PC-3 (cell line): Measurements from ENCODE around the gene BLTP3A. TPM values are rescaled to one million over a fixed set of nuclear protein-coding genes. Genes with fewer than 3 reads are reported as not detected.

Source experiments
- ATAC-seq: fragments of 200-7000 bp; cut with Tn5 transposase; 2 replicates; pipeline ENCODE4 v1.9.1; 2020; ENCODE audit warnings: mild to moderate bottlenecking, moderate library complexity
- BruUV-seq: library from RNA; stranded (reverse); fragments of 400-500 nt; replicated peaks from 2 replicates; lab custom pipeline; 2021; lab: Mats Ljungman, UMichigan
- CTCF ChIA-PET: fragments of 300-600 bp; sonication (Branson Sonifier 250); formaldehyde crosslinking; loops from one replicate; lab custom pipeline; 2022; ENCODE audit warnings: antibody characterized with exemption; lab: Charles Lee
- POLR2A ChIA-PET: fragments of 300-600 bp; sonication (Branson Sonifier 250); formaldehyde crosslinking; loops from one replicate; lab custom pipeline; 2022; ENCODE audit warnings: antibody characterized with exemption; ENCODE audit not compliant: unreplicated experiment; lab: Charles Lee
- DNase-seq: peaks from one replicate; pipeline ENCODE4 v3.0.0-alpha.2; 2015
- H2AFZ ChIP-seq: fragments of 300-600 bp; sonication (generic); 2 replicates; pipeline ENCODE4 v1.6.0; 2016; ENCODE audit warnings: antibody characterized with exemption, low read length
- H3F3A ChIP-seq: fragments of 300-600 bp; sonication (generic); one replicate; pipeline ENCODE4 v1.6.0; 2017; ENCODE audit warnings: antibody characterized with exemption, low read length, control low read depth, mild to moderate bottlenecking; ENCODE audit not compliant: unreplicated experiment
- H3K27ac ChIP-seq: fragments of 300-600 bp; sonication (generic); 2 replicates; pipeline ENCODE4 v1.5.1; 2016; ENCODE audit warnings: mild to moderate bottlenecking, low read length
- H3K27me3 ChIP-seq: fragments of 300-600 bp; sonication (generic); 2 replicates; pipeline ENCODE4 v1.6.1; 2016; ENCODE audit warnings: low read length, mixed read lengths
- H3K36me3 ChIP-seq: fragments of 300-600 bp; sonication (generic); 2 replicates; pipeline ENCODE4 v1.6.1; 2016; ENCODE audit warnings: low read depth, mixed run types, low read length, mixed read lengths
- H3K4me1 ChIP-seq: fragments of 300-600 bp; sonication (generic); 2 replicates; pipeline ENCODE4 v1.5.1; 2016; ENCODE audit warnings: low read length; ENCODE audit not compliant: insufficient read depth
- H3K4me2 ChIP-seq: fragments of 300-600 bp; sonication (generic); 2 replicates; pipeline ENCODE4 v1.6.0; 2016; ENCODE audit warnings: low read length
- H3K4me3 ChIP-seq: fragments of 300-600 bp; sonication (generic); 2 replicates; pipeline ENCODE4 v1.5.1; 2016; ENCODE audit warnings: mild to moderate bottlenecking, low read length, mixed read lengths
- H3K79me2 ChIP-seq: fragments of 300-600 bp; sonication (generic); 2 replicates; pipeline ENCODE4 v1.6.1; 2017; ENCODE audit warnings: low read length, mixed read lengths
- H3K9ac ChIP-seq: fragments of 300-600 bp; sonication (generic); 2 replicates; pipeline ENCODE4 v1.6.0; 2016; ENCODE audit warnings: mild to moderate bottlenecking, low read length
- H3K9me2 ChIP-seq: fragments of 300-600 bp; sonication (generic); replicated peaks from 2 replicates; pipeline ENCODE4 v1.6.1; 2016; ENCODE audit warnings: mixed run types, low read length, mixed read lengths
- H3K9me3 ChIP-seq: fragments of 300-600 bp; sonication (generic); 2 replicates; pipeline ENCODE4 v1.6.1; 2016; ENCODE audit warnings: low read length, mixed read lengths
- H4K20me1 ChIP-seq: fragments of 300-600 bp; sonication (generic); 2 replicates; pipeline ENCODE4 v1.6.1; 2016; ENCODE audit warnings: low read length, mixed read lengths
- CTCF ChIP-seq: fragments of 300-600 bp; sonication (generic); conservative IDR thresholded peaks from 2 replicates; pipeline ENCODE4 v1.5.1; 2017; ENCODE audit warnings: antibody characterized with exemption, low read depth, mild to moderate bottlenecking, low read length
- EZH2 ChIP-seq: fragments of 300-600 bp; sonication (generic); IDR thresholded peaks from one replicate; pipeline ENCODE4 v1.6.1; 2017; ENCODE audit warnings: antibody characterized with exemption, mild to moderate bottlenecking, low read length; ENCODE audit not compliant: unreplicated experiment
- EZH2phosphoT487 ChIP-seq: fragments of 300-600 bp; sonication (generic); IDR thresholded peaks from 2 replicates; pipeline ENCODE4 v1.6.1; 2018; ENCODE audit warnings: mild to moderate bottlenecking, antibody characterized with exemption, low read length, borderline replicate concordance
- intact Hi-C: fragments of 100-400 bp; cut with micrococcal nuclease; formaldehyde crosslinking; loops from 2 replicates; pipeline ENCODE4 v1.9.0; 2023
- total RNA-seq: library from RNA; depleted of rRNA; stranded (reverse); fragments of >200 nt; gene quantifications from 2 replicates; pipeline ENCODE4 v1.2.3, GENCODE V29; 2014

BLTP3A gene
- total RNA-seq, 1 experiment from 2014 or later: 10.6 TPM

DNA sequence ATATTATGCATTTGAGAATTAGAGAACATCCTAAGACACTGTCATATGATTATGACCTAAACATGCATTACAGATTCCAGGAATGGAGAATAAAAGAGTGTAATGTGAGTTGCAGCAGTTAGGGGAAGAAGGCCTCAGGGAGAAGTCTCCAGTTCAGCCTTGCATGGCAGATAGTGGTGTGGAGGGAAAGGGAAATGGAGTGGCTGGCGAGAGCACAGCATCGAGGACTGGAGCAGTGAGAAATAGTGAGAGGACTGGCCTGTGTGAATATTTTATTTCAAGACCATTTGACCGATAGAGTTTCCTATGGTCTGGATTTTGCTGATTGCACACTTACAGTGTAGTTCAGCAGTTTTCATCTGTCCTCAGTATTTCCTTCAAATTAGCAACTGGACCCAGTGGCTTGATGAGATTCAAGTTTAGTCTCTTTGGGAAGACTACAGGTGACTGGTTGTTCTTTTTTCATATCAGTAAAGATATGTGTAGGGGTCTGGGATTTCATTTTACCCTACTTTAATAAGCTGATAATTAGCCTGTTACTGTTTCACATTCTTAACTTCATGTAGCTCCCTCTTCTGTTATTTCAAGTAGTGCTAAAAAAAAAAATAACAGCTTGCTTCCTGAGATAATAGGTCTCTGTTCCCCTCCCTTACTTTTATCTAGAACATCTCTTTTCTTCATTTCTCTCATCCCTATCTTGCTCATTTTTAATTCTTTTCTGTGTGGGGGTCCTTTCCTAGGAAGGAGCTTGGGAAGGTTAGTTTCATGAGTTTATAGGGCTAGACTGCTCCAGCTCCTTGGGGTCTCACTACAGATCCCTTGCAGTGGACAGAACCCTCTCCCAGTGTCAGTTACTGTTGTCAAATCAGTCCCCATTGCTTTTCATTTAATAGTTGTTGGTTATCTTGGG is 27.9 kb downstream of the BLTP3A start:
- H3K27me3 ChIP-seq: no peaks in the 10 kb centered on the region
- H3K9me3 ChIP-seq: no peaks in the 10 kb centered on the region
- DNase-seq: no peak
- peaks cover 19% of the 10 kb centered on the region; the same call in 1 of the 2 replicates for H3K79me2 ChIP-seq
- no peak overlapping the region for H3K4me3 ChIP-seq
- no peaks in the 10 kb centered on the region for H3K4me1 ChIP-seq
- POLR2A ChIA-PET: interaction anchor here (0.6 kb wide), 1 partner anchor 247 kb away, joined by 5 read pairs; no protein-coding TSS in a partner anchor
- intact Hi-C loops: no loop called here
- H3K9ac ChIP-seq: no peak overlapping the region
- no peak overlapping the region for H3K27ac ChIP-seq
- BruUV-seq: no TSS peak
- CTCF ChIA-PET: no interaction called here
- ATAC-seq: no peak
- peaks cover 8% of the 10 kb centered on the region; the same call in 1 of the 2 replicates for H3K36me3 ChIP-seq
- no peak overlapping the region for H3K4me2 ChIP-seq
- no peaks in the 10 kb centered on the region for H4K20me1 ChIP-seq
- no peak for TF ChIP-seq EZH2
- no peak for TF ChIP-seq EZH2phosphoT487
- TF ChIP-seq CTCF: no peak
- no peaks in the 10 kb centered on the region for H3K9me2 ChIP-seq
- no peaks in the 10 kb centered on the region for H3F3A ChIP-seq
- H2AFZ ChIP-seq: no peak overlapping the region

DNA sequence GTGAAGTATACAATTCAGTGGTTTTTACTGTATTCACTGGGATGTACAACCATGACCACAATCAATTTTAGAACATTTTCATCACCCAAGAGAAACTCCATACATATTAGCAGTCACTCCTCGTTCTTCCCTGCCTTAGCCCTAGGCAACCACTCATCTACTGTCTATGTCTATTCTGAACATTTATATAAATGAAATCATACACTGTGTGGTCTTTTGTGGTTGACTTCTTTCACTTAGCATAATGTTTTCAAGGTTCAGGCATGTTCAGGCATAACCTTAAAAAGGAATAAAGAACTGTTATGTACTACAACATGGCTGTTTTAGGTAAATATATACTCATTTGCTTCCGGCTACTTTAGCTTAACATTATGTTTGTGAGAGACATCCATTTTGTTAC is 37.3 kb downstream of the BLTP3A start:
- no peaks in the 10 kb centered on the region for H3K79me2 ChIP-seq
- CTCF ChIA-PET: no interaction called here
- H4K20me1 ChIP-seq: no peaks in the 10 kb centered on the region
- no peak overlapping the region for H3K4me3 ChIP-seq
- no peak overlapping the region for H3K4me2 ChIP-seq
- no TSS peak for BruUV-seq
- POLR2A ChIA-PET: no interaction called here
- intact Hi-C loops: no loop called here
- no peaks in the 10 kb centered on the region for H3F3A ChIP-seq
- H3K9me2 ChIP-seq: no peaks in the 10 kb centered on the region
- H3K4me1 ChIP-seq: no peaks in the 10 kb centered on the region
- no peaks in the 10 kb centered on the region for H3K9me3 ChIP-seq
- TF ChIP-seq EZH2 (no peak), EZH2phosphoT487 (no peak), CTCF (no peak)
- H3K27ac ChIP-seq: no peak overlapping the region
- H3K9ac ChIP-seq: no peak overlapping the region
- no peak for ATAC-seq
- H3K27me3 ChIP-seq: no peaks in the 10 kb centered on the region
- no peak for DNase-seq
- peaks cover 3% of the 10 kb centered on the region; the same call in 1 of the 2 replicates for H3K36me3 ChIP-seq
- H2AFZ ChIP-seq: no peak overlapping the region

DNA sequence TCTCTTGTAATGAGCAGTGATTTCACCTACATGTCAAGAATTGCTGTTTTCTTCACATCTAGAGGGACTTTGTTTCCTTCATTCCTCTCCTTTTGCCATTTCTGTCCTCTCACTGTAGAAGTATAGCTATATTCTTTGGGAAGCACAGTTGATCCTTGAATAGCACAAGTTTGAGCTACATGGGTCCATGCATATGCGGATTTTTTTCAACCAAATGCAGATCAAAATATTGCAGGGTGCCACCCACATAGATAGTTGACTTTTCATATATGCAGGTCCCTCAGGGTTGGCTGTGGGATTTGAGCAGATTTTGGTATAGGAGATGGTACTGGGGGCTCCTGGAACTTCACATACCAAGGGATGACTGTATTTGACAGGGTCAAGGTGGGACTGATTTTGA is 41.1 kb downstream of the BLTP3A start:
- POLR2A ChIA-PET: no interaction called here
- peaks cover 12% of the 10 kb centered on the region for H3K4me1 ChIP-seq
- BruUV-seq: no TSS peak
- H3K27me3 ChIP-seq: no peaks in the 10 kb centered on the region
- H3K27ac ChIP-seq: no peak overlapping the region
- no peaks in the 10 kb centered on the region for H3K79me2 ChIP-seq
- H4K20me1 ChIP-seq: no peaks in the 10 kb centered on the region
- H3K9me2 ChIP-seq: no peaks in the 10 kb centered on the region
- intact Hi-C loops: no loop called here
- H3K9ac ChIP-seq: no peak overlapping the region
- no peak overlapping the region for H2AFZ ChIP-seq
- CTCF ChIA-PET: no interaction called here
- TF ChIP-seq EZH2phosphoT487 (no peak), CTCF (no peak), EZH2 (no peak)
- DNase-seq (no peak), ATAC-seq (no peak)
- no peaks in the 10 kb centered on the region for H3F3A ChIP-seq
- H3K4me3 ChIP-seq: no peak overlapping the region
- no peak overlapping the region for H3K4me2 ChIP-seq
- H3K36me3 ChIP-seq: peaks cover 15% of the 10 kb centered on the region; the same call in 1 of the 2 replicates
- no peaks in the 10 kb centered on the region for H3K9me3 ChIP-seq
